Measurements from ENCODE around the gene NQO1.

NQO1 gene

GRCh38 chr16:69744363-69745231 lies 18.2 kb upstream of the NQO1 start:
- Histone ChIP-seq H3K4me3 (replicated peaks; ENCODE audit: insufficient read depth, low read length) (no peak overlapping the region), H3K27ac (replicated peaks) (no peak overlapping the region), H3K27me3 (ENCODE audit: insufficient read depth, poor library complexity, severe bottlenecking) (no peaks in the 10 kb centered on the region)
- no peak for DNase-seq (ENCODE audit: low read depth in 1 of 2, low spot score in 1 of 2)
- TF ChIP-seq REST (IDR thresholded peaks at IDR 0.05; ENCODE audit: insufficient replicate concordance, low read depth), result no peak
- no peak for TF ChIP-seq POLR2AphosphoS5 (IDR thresholded peaks at IDR 0.05; ENCODE audit: low read depth)

GRCh38 chr16:69741951-69742904 lies 15.9 kb upstream of the NQO1 start:
- no peak for DNase-seq (ENCODE audit: low read depth in 1 of 2, low spot score in 1 of 2)
- no peak for TF ChIP-seq POLR2AphosphoS5 (IDR thresholded peaks at IDR 0.05; ENCODE audit: low read depth)
- TF ChIP-seq SPI1 (IDR thresholded peaks at IDR 0.05; ENCODE audit: borderline replicate concordance, low read depth), result no peak
- no peak for TF ChIP-seq REST (IDR thresholded peaks at IDR 0.05; ENCODE audit: insufficient replicate concordance, low read depth)
- TF ChIP-seq CTCF (IDR thresholded peaks at IDR 0.05; ENCODE audit: insufficient read depth, low read length), result no peak
- no peak for TF ChIP-seq GABPA (IDR thresholded peaks at IDR 0.05; ENCODE audit: low read depth)
- H3K27me3 ChIP-seq (ENCODE audit: insufficient read depth, poor library complexity, severe bottlenecking), result no peaks in the 10 kb centered on the region
- no peak overlapping the region for H3K4me3 ChIP-seq (replicated peaks; ENCODE audit: insufficient read depth, low read length)
- no peak overlapping the region for H3K27ac ChIP-seq (replicated peaks)

- TF ChIP-seq SPI1 (IDR thresholded peaks at IDR 0.05; ENCODE audit: borderline replicate concordance, low read depth) (no peak), POLR2AphosphoS5 (IDR thresholded peaks at IDR 0.05; ENCODE audit: low read depth) (no peak), CTCF (IDR thresholded peaks at IDR 0.05; ENCODE audit: insufficient read depth, low read length) (no peak), REST (IDR thresholded peaks at IDR 0.05; ENCODE audit: insufficient replicate concordance, low read depth) (no peak), GABPA (IDR thresholded peaks at IDR 0.05; ENCODE audit: low read depth) (no peak)
- Histone ChIP-seq H3K27me3 (ENCODE audit: insufficient read depth, poor library complexity, severe bottlenecking) (no peaks in the 10 kb centered on the region), H3K4me3 (replicated peaks; ENCODE audit: insufficient read depth, low read length) (no peak overlapping the region), H3K27ac (replicated peaks) (no peak overlapping the region)
- no peak for DNase-seq (ENCODE audit: low read depth in 1 of 2, low spot score in 1 of 2)
Measured at GRCh38 chr16:69741519-69741918, 15.2 kb upstream of the NQO1 start.
